HepG2 (cell line): Measurements from ENCODE around the gene PXK. TPM values are rescaled to one million over a fixed set of nuclear protein-coding genes. Genes with fewer than 3 reads are reported as not detected.

Source experiments
- AFF4 ChIP-seq: sonication (generic); formaldehyde crosslinking; IDR thresholded peaks from 2 replicates; pipeline ENCODE4 v1.4.0; 2020; ENCODE audit warnings: missing genetic modification reagents
- AKNA ChIP-seq: sonication (generic); formaldehyde crosslinking; IDR thresholded peaks from 2 replicates; pipeline ENCODE4 v1.4.0; 2020; ENCODE audit warnings: missing genetic modification reagents, borderline replicate concordance
- CREB1 ChIP-seq, 2 experiments: fragments of 450-650 bp in 1 of 2; IDR thresholded peaks; 2 replicates each; pipeline ENCODE4 v1.6.1; 2016 to 2017; ENCODE audit warnings: control low read depth in 1 of 2, mild to moderate bottlenecking in 1 of 2, missing compliant biosample characterization in 1 of 2, missing genetic modification characterization in 1 of 2
- FOXA3 ChIP-seq: IDR thresholded peaks from 2 replicates; pipeline ENCODE4 v1.6.1; 2016; ENCODE audit warnings: missing genetic modification reagents, missing compliant biosample characterization
- FOXK2 ChIP-seq: fragments of 450-650 bp; IDR thresholded peaks from 2 replicates; pipeline ENCODE4 v1.6.1; 2016
- GABPB1 ChIP-seq: IDR thresholded peaks from 2 replicates; pipeline ENCODE4 v1.6.1; 2016; ENCODE audit warnings: mild to moderate bottlenecking, missing genetic modification reagents, moderate library complexity, missing compliant biosample characterization
- POGK ChIP-seq: sonication (generic); formaldehyde crosslinking; conservative IDR thresholded peaks from 2 replicates; pipeline ENCODE4 v1.8.0; 2022; ENCODE audit warnings: mild to moderate bottlenecking, moderate library complexity, missing genetic modification reagents
- SP1 ChIP-seq, 2 experiments: fragments of 450-650 bp in 1 of 2; sonication (generic) in 1 of 2; formaldehyde crosslinking in 1 of 2; IDR thresholded peaks; 2 replicates each; pipeline versions ENCODE4 v1.4.0 to v1.6.1; 2016 to 2020; ENCODE audit warnings: missing genetic modification reagents in 1 of 2
- YY1 ChIP-seq: IDR thresholded peaks from 2 replicates; pipeline ENCODE4 v1.6.1; 2011; ENCODE audit warnings: low read length, low read depth, moderate library complexity, mild to moderate bottlenecking; ENCODE audit not compliant: insufficient read depth, insufficient replicate concordance
- ZBTB43 ChIP-seq: sonication (generic); formaldehyde crosslinking; conservative IDR thresholded peaks from 2 replicates; pipeline ENCODE4 v1.4.0; 2020; ENCODE audit warnings: missing genetic modification reagents
- ZFP1 ChIP-seq: IDR thresholded peaks from 2 replicates; pipeline ENCODE4 v1.6.1; 2016
- ZNF121 ChIP-seq: sonication (generic); formaldehyde crosslinking; IDR thresholded peaks from 2 replicates; pipeline ENCODE4 v1.5.0; 2020; ENCODE audit warnings: mild to moderate bottlenecking, missing genetic modification reagents
- ZNF264 ChIP-seq: sonication (generic); formaldehyde crosslinking; IDR thresholded peaks from 2 replicates; pipeline ENCODE4 v1.4.0; 2020; ENCODE audit warnings: missing genetic modification reagents
- ZSCAN12 ChIP-seq: sonication (generic); formaldehyde crosslinking; IDR thresholded peaks from 2 replicates; pipeline ENCODE4 v1.9.0; 2021; ENCODE audit warnings: mild to moderate bottlenecking, missing genetic modification reagents
- polyA plus RNA-seq, 8 experiments: library from polyadenylated mRNA; depleted of rRNA in 3 of 8; stranded (reverse) in 7 of 8; unstranded in 1 of 8; fragments of >200 nt; fragmentation: Illumina TruSeq in 4 of 8; extraction: Trizol in 4 of 8; gene quantifications; 2 replicates each; pipeline versions ENCODE4 v1.2.1 to v1.2.3, GENCODE V29; 2011 to 2016; ENCODE audit warnings: low read depth in 4 of 8, missing spikeins in 1 of 8, mixed read lengths in 1 of 8; ENCODE audit not compliant: insufficient read depth in 1 of 8
- total RNA-seq, 5 experiments: library from RNA; depleted of rRNA; stranded (reverse); fragments of >200 nt; fragmentation: Illumina TruSeq; extraction: Trizol; gene quantifications; 2 replicates each; pipeline ENCODE4 v1.2.3, GENCODE V29; 2016; ENCODE audit warnings: low read depth in 1 of 5

The PXK gene
- total and polyA plus RNA-seq, 2 of the 13 experiments (the other 11 are each of a cell fraction or from before 2014, with no cell fraction given) = 6.4 to 18.6 TPM

GRCh38 chr3:58452176-58452575 is 119.5 kb downstream of the PXK start (continued):
- TF ChIP-seq AKNA (CRISPR knock-in tag) (no peak), AFF4 (CRISPR knock-in tag) (no peak), ZNF121 (CRISPR knock-in tag) (no peak), ZSCAN12 (CRISPR knock-in tag) (peak; percentile 73; the same call in 1 of the 2 replicates), ZFP1 (CRISPR knock-in tag) (0 out of 2 replicates have a peak, but pooled peaks have one; percentile 19), YY1 (no peak), ZNF264 (CRISPR knock-in tag) (peak; percentile 72; the same call in 1 of the 2 replicates), FOXA3 (CRISPR knock-in tag) (peak; percentile 95), ZBTB43 (CRISPR knock-in tag) (0 out of 2 replicates have a peak, but pooled peaks have one; percentile 44), POGK (CRISPR knock-in tag) (no peak), SP1 (IDR thresholded peaks at IDR 0.05) (no peak), SP1 (CRISPR knock-in tag; IDR thresholded peaks at IDR 0.05) (no peak), FOXK2 (peak; percentile 26; the same call in 1 of the 2 replicates), CREB1 (IDR thresholded peaks at IDR 0.05) (no peak), CREB1 (CRISPR knock-in tag; IDR thresholded peaks at IDR 0.05) (peak; percentile 59), GABPB1 (CRISPR knock-in tag) (no peak; the same call in 1 of the 2 replicates)
